Activated CD4-positive, alpha-beta memory T cell treated with anti-CD3 and anti-CD28 coated beads, Interleukin-2, amount 10 ng/mL, durations not matched to agents 7 days and 5 days (primary cell): Measurements from ENCODE around the gene PSMB8. TPM values are rescaled to one million over a fixed set of nuclear protein-coding genes. Genes with fewer than 3 reads are reported as not detected.
"Not testable (repeated sequence)": the region's sequence is repeated elsewhere in the genome, so short reads cannot be mapped to it uniquely, and the experiment has no call there.

Source experiments
- CTCF ChIA-PET: fragments of 350-600 bp; sonication (Branson Sonifier 250); formaldehyde crosslinking; loops from one replicate; lab custom pipeline; 2021; ENCODE audit warnings: antibody characterized with exemption, inconsistent platforms; lab: Charles Lee
- POLR2A ChIA-PET: fragments of 350-600 bp; sonication (Branson Sonifier 250); formaldehyde crosslinking; loops from one replicate; lab custom pipeline; 2021; ENCODE audit warnings: antibody characterized with exemption; lab: Charles Lee
- DNase-seq: peaks from one replicate; pipeline ENCODE4 v3.0.0-alpha.2; 2020
- H3K27ac Mint-ChIP-seq: one replicate; pipeline ENCODE4 v1.8.0; 2021; ENCODE audit warnings: mild to moderate bottlenecking, mixed read lengths
- H3K27me3 Mint-ChIP-seq: one replicate; pipeline ENCODE4 v1.8.0; 2021; ENCODE audit warnings: mixed read lengths
- H3K36me3 Mint-ChIP-seq: one replicate; pipeline ENCODE4 v1.8.0; 2021; ENCODE audit warnings: low read depth, mixed read lengths
- H3K4me1 Mint-ChIP-seq: one replicate; pipeline ENCODE4 v1.8.0; 2021; ENCODE audit warnings: mixed read lengths
- H3K4me3 Mint-ChIP-seq: one replicate; pipeline ENCODE4 v1.8.0; 2021; ENCODE audit warnings: mild to moderate bottlenecking, mixed read lengths
- H3K9me3 Mint-ChIP-seq: one replicate; pipeline ENCODE4 v1.8.0; 2021; ENCODE audit warnings: mixed read lengths
- total RNA-seq, 2 experiments: library from RNA; stranded (reverse); gene quantifications; one replicate each; pipeline ENCODE4 v1.2.3, GENCODE V29; 2021

PSMB8 gene
- total RNA-seq, result 100 to 1,000 TPM; 389 to 401 TPM

DNA sequence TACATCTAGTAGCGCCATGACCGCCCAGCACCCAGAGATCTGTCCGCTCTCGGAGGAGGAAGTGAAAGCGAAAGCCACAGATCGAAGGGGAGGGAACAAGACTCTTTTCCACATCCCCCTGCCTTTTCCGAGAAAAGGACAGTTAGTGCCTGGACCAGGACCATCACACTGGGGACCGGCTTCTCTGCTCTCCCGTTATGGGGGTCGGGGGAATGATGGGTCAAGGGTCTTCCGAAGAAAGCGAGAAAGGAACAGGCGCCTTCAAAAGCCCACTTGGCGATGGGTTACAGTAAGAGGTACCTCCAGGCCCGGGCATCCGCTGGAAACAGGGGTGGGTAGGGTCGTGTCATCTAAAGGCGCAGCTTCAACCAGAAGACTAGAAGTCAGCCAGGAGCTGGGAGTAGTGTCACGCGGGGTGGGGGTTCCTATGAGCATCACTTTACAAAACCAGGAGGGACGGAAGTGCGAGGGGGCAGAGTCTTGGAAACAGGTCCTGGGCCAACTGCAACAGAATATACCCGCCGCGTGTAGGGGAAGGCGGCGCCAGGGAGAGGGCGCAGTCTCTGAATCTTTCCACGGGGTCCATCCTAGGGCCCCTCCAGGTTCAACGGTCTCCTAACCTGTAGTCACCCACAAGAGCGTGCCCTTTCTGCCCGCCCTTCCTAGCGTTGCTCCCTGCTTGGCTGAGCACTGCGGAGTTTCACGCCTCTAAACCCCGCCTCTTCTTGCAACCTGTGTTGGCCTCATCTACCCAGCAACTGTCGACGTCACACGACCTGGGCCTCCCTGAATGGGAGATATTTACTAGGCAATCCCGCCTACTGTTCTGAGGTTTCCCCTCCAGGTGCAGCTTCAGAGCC lies at the start of gene PSMB8:
Gene PSMB8, minus strand, starts transcription at position 69 of the 860 bp plus-strand sequence. Its CDS starts 51 bp downstream, at position 18.
- ChIA-PET POLR2A (interaction anchor here (0.7 to 16.8 kb wide), 24 partner anchors 10 to 1009 kb away, joined by 3 to 1055 read pairs (median 6); partner anchors contain the start of genes ATF6B, BRD2, GPSM3 and HLA-DMA), CTCF (interaction anchor here (1.4 to 3.9 kb wide), 8 partner anchors 12 to 140 kb away, joined by 3 to 96 read pairs (median 6); partner anchors contain the start of genes HLA-DMA, HLA-DMB, PSMB9 and TAP1)
- H3K4me3 Mint-ChIP-seq, result peak within 1 kb of the TSS; percentile 97
- H3K4me1 Mint-ChIP-seq, result peaks cover 69% of the 10 kb centered on the region
- H3K36me3 Mint-ChIP-seq, result peaks cover 96% of the 10 kb centered on the region
- H3K27me3 Mint-ChIP-seq, result no peaks in the 10 kb centered on the region
- DNase-seq, result peak; percentile 99
- H3K27ac Mint-ChIP-seq, result peak within 1 kb of the TSS; percentile 99
- no peaks in the 10 kb centered on the region for H3K9me3 Mint-ChIP-seq

GRCh38 chr6:32890831-32891230 lies 47.0 kb upstream of the PSMB8 start:
- Mint-ChIP-seq H3K9me3 (no peaks in the 10 kb centered on the region), H3K4me1 (peaks cover 16% of the 10 kb centered on the region), H3K36me3 (peaks cover 3% of the 10 kb centered on the region), H3K4me3 (no peak overlapping the region), H3K27me3 (peaks cover 8% of the 10 kb centered on the region), H3K27ac (no peak overlapping the region)
- ChIA-PET POLR2A (interaction anchor here (1.2 to 7.6 kb wide), 2 partner anchors 79 to 81 kb away, joined by 6 to 179 read pairs; partner anchors contain the start of gene BRD2), CTCF (interaction anchor here (0.6 to 2.2 kb wide), 4 partner anchors 19 to 58 kb away, joined by 3 to 5 read pairs (median 4); partner anchors contain the start of gene TAP2)
- DNase-seq, result no peak

- Mint-ChIP-seq H3K36me3 (no peaks in the 10 kb centered on the region), H3K9me3 (no peaks in the 10 kb centered on the region), H3K4me3 (no peak overlapping the region), H3K27ac (no peak overlapping the region), H3K27me3 (peaks cover 8% of the 10 kb centered on the region), H3K4me1 (peaks cover 5% of the 10 kb centered on the region)
- no peak for DNase-seq
- CTCF ChIA-PET, result interaction anchor here (0.6 to 2.2 kb wide), 9 partner anchors 11 to 192 kb away, joined by 3 to 10 read pairs (median 3); no protein-coding TSS in a partner anchor
- POLR2A ChIA-PET, result interaction anchor here (1.2 kb wide), 1 partner anchor 82 kb away, joined by 6 read pairs; no protein-coding TSS in a partner anchor
These were observed 45.7 kb upstream of the PSMB8 start for GRCh38 chr6:32889533-32889932.

DNA sequence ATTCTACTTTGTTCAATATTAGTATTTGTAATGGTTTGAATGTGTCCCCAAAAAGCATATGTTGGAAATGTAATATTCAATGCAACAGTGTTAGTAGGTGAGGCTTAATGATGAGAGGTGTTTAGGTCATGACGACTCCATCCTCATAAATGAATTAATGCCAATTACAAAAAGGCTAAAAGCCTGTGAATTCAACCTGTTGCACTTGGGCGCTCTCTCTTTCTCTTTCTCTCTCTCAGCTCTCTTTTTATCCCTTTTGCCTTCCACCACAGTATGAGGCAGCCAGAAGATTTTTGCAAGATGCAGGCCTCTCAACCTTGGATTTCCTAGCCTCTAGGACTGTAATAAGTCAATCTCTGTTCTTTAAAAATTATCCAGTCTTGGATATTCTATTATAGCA lies 44.7 kb upstream of the PSMB8 start:
- ChIA-PET CTCF (interaction anchor here (2.0 to 2.2 kb wide), 2 partner anchors 66 to 96 kb away, joined by 4 to 10 read pairs; no protein-coding TSS in a partner anchor), POLR2A (interaction anchor here (1.0 kb wide), 2 partner anchors 84 to 86 kb away, joined by 3 read pairs; no protein-coding TSS in a partner anchor)
- Mint-ChIP-seq H3K4me1 (peaks cover 3% of the 10 kb centered on the region), H3K27ac (no peak overlapping the region), H3K4me3 (no peak overlapping the region), H3K27me3 (peaks cover 8% of the 10 kb centered on the region), H3K9me3 (no peaks in the 10 kb centered on the region), H3K36me3 (no peaks in the 10 kb centered on the region)
- no peak for DNase-seq

DNA sequence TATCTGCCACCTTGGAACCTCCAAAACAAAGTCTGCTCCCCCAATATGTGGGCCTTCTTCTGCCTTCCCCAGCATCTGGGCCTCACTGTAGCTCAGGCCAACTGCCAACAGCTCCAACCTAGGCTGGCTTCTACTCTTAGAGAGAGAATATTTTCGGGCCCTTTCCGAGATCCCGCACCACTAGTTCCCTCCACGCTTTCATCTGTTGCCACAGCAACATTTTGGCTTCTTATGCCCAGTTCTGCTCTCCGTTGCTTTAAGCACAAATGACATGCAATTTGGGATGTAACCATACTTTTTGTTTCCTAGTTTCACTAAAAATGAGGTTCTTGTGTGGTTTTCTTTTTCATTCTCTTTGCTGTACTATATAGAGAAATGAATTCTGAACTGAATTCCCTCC lies 43.8 kb upstream of the PSMB8 start:
- ChIA-PET POLR2A (interaction anchor here (1.0 kb wide), 1 partner anchor 87 kb away, joined by 3 read pairs; no protein-coding TSS in a partner anchor), CTCF (interaction anchor here (2.2 to 4.1 kb wide), 2 partner anchors 66 to 97 kb away, joined by 10 to 43 read pairs; partner anchors contain the start of gene HLA-DMA)
- Mint-ChIP-seq H3K4me1 (no peaks in the 10 kb centered on the region), H3K9me3 (no peaks in the 10 kb centered on the region), H3K4me3 (no peak overlapping the region), H3K27me3 (peaks cover 8% of the 10 kb centered on the region), H3K36me3 (no peaks in the 10 kb centered on the region), H3K27ac (no peak overlapping the region)
- no peak for DNase-seq

- CTCF ChIA-PET, result interaction anchor here (1.0 to 5.7 kb wide), 13 partner anchors 8 to 104 kb away, joined by 3 to 70 read pairs (median 7); partner anchors contain the start of genes BRD2 and HLA-DMA
- Mint-ChIP-seq H3K9me3 (no peaks in the 10 kb centered on the region), H3K4me1 (peaks cover 2% of the 10 kb centered on the region)
These were observed 43.0 kb upstream of the PSMB8 start for GRCh38 chr6:32886681-32887383.

DNA sequence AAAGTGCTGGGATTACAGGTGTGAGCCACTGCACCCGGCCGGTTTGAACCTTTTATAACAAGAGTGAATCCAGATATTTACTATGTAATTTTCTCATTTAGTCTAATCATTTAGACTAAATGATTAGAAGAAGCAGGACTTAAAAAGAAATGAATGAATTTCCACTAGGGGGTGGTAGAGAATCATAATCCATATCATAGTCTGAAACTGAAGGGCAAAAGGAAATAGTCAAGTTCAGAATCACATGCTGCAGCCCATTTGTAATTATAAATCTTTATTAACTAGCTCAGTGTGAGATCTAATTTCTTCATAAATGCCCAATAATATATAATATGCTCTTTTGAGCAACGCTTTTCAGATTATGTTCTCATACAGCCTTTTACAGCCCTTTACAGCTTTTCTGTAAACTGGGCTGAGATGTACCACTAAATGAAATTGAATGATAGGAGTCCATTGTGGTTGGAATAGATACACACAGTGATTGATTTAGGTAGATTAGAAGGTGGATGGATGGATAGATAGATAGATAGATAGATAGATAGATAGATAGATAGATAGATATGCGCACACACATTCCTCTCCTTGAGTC lies 41.9 kb upstream of the PSMB8 start:
- Mint-ChIP-seq H3K27ac (no peak overlapping the region), H3K4me1 (peaks cover 2% of the 10 kb centered on the region), H3K9me3 (no peaks in the 10 kb centered on the region), H3K4me3 (no peak overlapping the region), H3K36me3 (peaks cover 5% of the 10 kb centered on the region), H3K27me3 (peaks cover 4% of the 10 kb centered on the region)
- POLR2A ChIA-PET, result interaction anchor here (0.7 to 2.2 kb wide), 8 partner anchors 8 to 99 kb away, joined by 3 to 18 read pairs (median 4); no protein-coding TSS in a partner anchor
- CTCF ChIA-PET, result interaction anchor here (0.5 to 5.7 kb wide), 23 partner anchors 9 to 258 kb away, joined by 3 to 70 read pairs (median 6); partner anchors contain the start of genes BRD2, HLA-DMA and TAP2
- no peak for DNase-seq

More at GRCh38 chr6:32886681-32887383, 43.0 kb upstream of the PSMB8 start:
- Mint-ChIP-seq H3K27ac (no peak overlapping the region), H3K27me3 (peaks cover 8% of the 10 kb centered on the region), H3K4me3 (no peak overlapping the region), H3K36me3 (no peaks in the 10 kb centered on the region)
- no peak for DNase-seq
- POLR2A ChIA-PET, result interaction anchor here (1.4 to 2.2 kb wide), 2 partner anchors 85 to 97 kb away, joined by 9 to 18 read pairs; no protein-coding TSS in a partner anchor

GRCh38 chr6:32883789-32884188 lies 39.9 kb upstream of the PSMB8 start:
- Mint-ChIP-seq H3K36me3 (peaks cover 18% of the 10 kb centered on the region), H3K4me3 (no peak overlapping the region), H3K9me3 (no peaks in the 10 kb centered on the region), H3K27ac (no peak overlapping the region), H3K4me1 (peaks cover 2% of the 10 kb centered on the region), H3K27me3 (no peaks in the 10 kb centered on the region)
- DNase-seq, result no peak
- ChIA-PET POLR2A (interaction anchor here (1.3 kb wide), 1 partner anchor 88 kb away, joined by 3 read pairs; no protein-coding TSS in a partner anchor), CTCF (interaction anchor here (1.1 to 5.7 kb wide), 3 partner anchors 70 to 101 kb away, joined by 3 to 70 read pairs (median 43); partner anchors contain the start of gene HLA-DMA)

DNA sequence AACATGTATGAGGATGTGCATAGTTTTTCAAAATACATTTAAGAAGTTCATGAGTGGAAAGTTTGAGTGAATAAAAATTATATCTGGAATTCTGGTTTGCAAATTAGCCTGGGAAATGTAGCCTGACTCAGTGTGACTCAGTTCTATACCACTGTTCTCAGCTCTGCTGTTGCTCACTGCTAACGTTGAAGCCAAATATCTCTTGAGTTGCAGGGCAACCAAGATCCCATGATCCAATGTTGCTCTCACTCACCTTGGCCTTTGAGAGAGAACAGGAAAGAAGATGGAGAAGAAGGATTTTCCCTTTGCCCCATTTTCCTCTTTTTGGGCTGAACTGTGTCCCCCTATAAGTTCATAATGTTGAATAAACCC lies 39.0 kb upstream of the PSMB8 start:
- no peak overlapping the region for H3K4me3 Mint-ChIP-seq
- ChIA-PET POLR2A (interaction anchor here (1.2 to 1.4 kb wide), 3 partner anchors 11 to 89 kb away, joined by 3 to 7 read pairs (median 4); no protein-coding TSS in a partner anchor), CTCF (interaction anchor here (1.1 to 5.7 kb wide), 3 partner anchors 15 to 102 kb away, joined by 3 to 70 read pairs (median 4); no protein-coding TSS in a partner anchor)
- H3K9me3 Mint-ChIP-seq, result no peaks in the 10 kb centered on the region
- H3K27ac Mint-ChIP-seq, result no peak overlapping the region
- peaks cover 2% of the 10 kb centered on the region for H3K4me1 Mint-ChIP-seq
- peaks cover 18% of the 10 kb centered on the region for H3K36me3 Mint-ChIP-seq
- DNase-seq, result no peak
- H3K27me3 Mint-ChIP-seq, result no peaks in the 10 kb centered on the region

GRCh38 chr6:32880962-32881361 lies 37.1 kb upstream of the PSMB8 start:
- CTCF ChIA-PET, result interaction anchor here (1.9 to 2.2 kb wide), 3 partner anchors 13 to 104 kb away, joined by 4 to 14 read pairs (median 11); no protein-coding TSS in a partner anchor
- H3K27ac Mint-ChIP-seq, H3K27me3 Mint-ChIP-seq, DNase-seq, H3K4me3 Mint-ChIP-seq, H3K9me3 Mint-ChIP-seq, H3K4me1 Mint-ChIP-seq: not testable (repeated sequence)
- POLR2A ChIA-PET, result interaction anchor here (0.7 kb wide), 1 partner anchor 14 kb away, joined by 3 read pairs; no protein-coding TSS in a partner anchor
- H3K36me3 Mint-ChIP-seq, result peaks cover 18% of the 10 kb centered on the region

GRCh38 chr6:32879691-32880090 lies 35.8 kb upstream of the PSMB8 start:
- no peak overlapping the region for H3K27ac Mint-ChIP-seq
- H3K36me3 Mint-ChIP-seq, result peaks cover 18% of the 10 kb centered on the region
- POLR2A ChIA-PET, result no interaction called here
- DNase-seq, result no peak
- H3K9me3 Mint-ChIP-seq, result no peaks in the 10 kb centered on the region
- H3K4me1 Mint-ChIP-seq, result peaks cover 2% of the 10 kb centered on the region
- no peak overlapping the region for H3K4me3 Mint-ChIP-seq
- no peaks in the 10 kb centered on the region for H3K27me3 Mint-ChIP-seq
- CTCF ChIA-PET, result interaction anchor here (0.6 to 2.2 kb wide), 6 partner anchors 12 to 105 kb away, joined by 3 to 14 read pairs (median 6); partner anchors contain the start of genes HLA-DMA and TAP2
